ENCODE data around the gene TMEM237. TPM values are rescaled to one million over a fixed set of nuclear protein-coding genes. Genes with fewer than 3 reads are reported as not detected.
"Not testable (repeated sequence)": the region's sequence is repeated elsewhere in the genome, so short reads cannot be mapped to it uniquely, and the experiment has no call there.

Gene TMEM237
- total RNA-seq: 10 to 100 TPM; 27.8 to 30.8 TPM
- long read RNA-seq, donor 1, partial matches to known transcripts: 1 of 6 reads
- long read RNA-seq, donor 1, other reads (novel, unspliced or antisense): 4 of 6 reads
- long read RNA-seq, donor 2, transcript TMEM237-213 (12 exons, 1,824 nt): major isoform, 7 of 35 reads
- long read RNA-seq, donor 2, partial matches to known transcripts: 4 of 35 reads
- long read RNA-seq, donor 2, other reads (novel, unspliced or antisense): 23 of 35 reads

- peak; percentile 84 for DNase-seq (ENCODE audit: low spot score)
- intact Hi-C loops (cut with DNase I): no loop called here
Measured at GRCh38 chr2:201643216-201643890, at the start of gene TMEM237. Gene TMEM237 (minus strand): TSS chr2:201643503. CDS start chr2:201643400, 103 bp downstream.

- no peak for DNase-seq (ENCODE audit: low spot score)
- intact Hi-C loops (cut with DNase I): no loop called here
Measured at GRCh38 chr2:201685156-201685555, 41.9 kb upstream of the TMEM237 start.

- DNase-seq (ENCODE audit: low spot score): no peak
- intact Hi-C loops (cut with DNase I): no loop called here
Measured at GRCh38 chr2:201680743-201681142, 37.4 kb upstream of the TMEM237 start.

GRCh38 chr2:201678401-201678800 lies 35.1 kb upstream of the TMEM237 start:
- intact Hi-C loops (cut with DNase I): no loop called here
- no peak for DNase-seq (ENCODE audit: low spot score)

- intact Hi-C loops (cut with DNase I): no loop called here
Measured at GRCh38 chr2:201675454-201675853, 32.2 kb upstream of the TMEM237 start.

GRCh38 chr2:201674794-201675193 lies 31.5 kb upstream of the TMEM237 start:
- DNase-seq (ENCODE audit: low spot score): no peak
- intact Hi-C loops (cut with DNase I): no loop called here

More at GRCh38 chr2:201675454-201675853, 32.2 kb upstream of the TMEM237 start:
- no peak for DNase-seq (ENCODE audit: low spot score)

- intact Hi-C loops (cut with DNase I): no loop called here
- no peak for DNase-seq (ENCODE audit: low spot score)
Measured at GRCh38 chr2:201674298-201674697, 31.0 kb upstream of the TMEM237 start.

GRCh38 chr2:201673546-201673945 lies 30.2 kb upstream of the TMEM237 start:
- intact Hi-C loops (cut with DNase I): no loop called here
- DNase-seq (ENCODE audit: low spot score): no peak

GRCh38 chr2:201671205-201671604 lies 27.9 kb upstream of the TMEM237 start:
- DNase-seq (ENCODE audit: low spot score); intact Hi-C loops (cut with DNase I): not testable (repeated sequence)

GRCh38 chr2:201669865-201670264 lies 26.6 kb upstream of the TMEM237 start:
- intact Hi-C loops (cut with DNase I): no loop called here
- DNase-seq (ENCODE audit: low spot score): no peak

- no peak for DNase-seq (ENCODE audit: low spot score)
- intact Hi-C loops (cut with DNase I): no loop called here
Measured at GRCh38 chr2:201668402-201668910, 25.2 kb upstream of the TMEM237 start.

GRCh38 chr2:201664334-201664733 lies 21.0 kb upstream of the TMEM237 start:
- DNase-seq (ENCODE audit: low spot score): no peak
- intact Hi-C loops (cut with DNase I): no loop called here

GRCh38 chr2:201661366-201661765 lies 18.1 kb upstream of the TMEM237 start:
- intact Hi-C loops (cut with DNase I): no loop called here
- DNase-seq (ENCODE audit: low spot score): no peak

- intact Hi-C loops (cut with DNase I): no loop called here
- DNase-seq (ENCODE audit: low spot score): no peak
Measured at GRCh38 chr2:201660293-201660895, 17.1 kb upstream of the TMEM237 start.

- intact Hi-C loops (cut with DNase I): no loop called here
Measured at GRCh38 chr2:201656740-201657139, 13.4 kb upstream of the TMEM237 start.

GRCh38 chr2:201656102-201656501 lies 12.8 kb upstream of the TMEM237 start:
- DNase-seq (ENCODE audit: low spot score): no peak

More at GRCh38 chr2:201656740-201657139, 13.4 kb upstream of the TMEM237 start:
- no peak for DNase-seq (ENCODE audit: low spot score)

GRCh38 chr2:201654616-201655384 lies 11.5 kb upstream of the TMEM237 start:
- intact Hi-C loops (cut with DNase I): no loop called here
- no peak for DNase-seq (ENCODE audit: low spot score)

More at GRCh38 chr2:201656102-201656501, 12.8 kb upstream of the TMEM237 start:
- intact Hi-C loops (cut with DNase I): no loop called here

- DNase-seq (ENCODE audit: low spot score): no peak
- intact Hi-C loops (cut with DNase I): no loop called here
Measured at GRCh38 chr2:201653221-201653620, 9.9 kb upstream of the TMEM237 start.

- intact Hi-C loops (cut with DNase I): no loop called here
- DNase-seq (ENCODE audit: low spot score): no peak
Measured at GRCh38 chr2:201649442-201649841, 6.1 kb upstream of the TMEM237 start.

GRCh38 chr2:201647431-201647830 lies 4.1 kb upstream of the TMEM237 start:
- intact Hi-C loops (cut with DNase I): no loop called here

More at GRCh38 chr2:201647431-201647830, 4.1 kb upstream of the TMEM237 start:
- no peak for DNase-seq (ENCODE audit: low spot score)
